Measurements from ENCODE around the gene PARP8.

GRCh38 chr5:50808406-50808805 lies 142.0 kb downstream of the PARP8 start:
- TF ChIP-seq, protein P1, sequence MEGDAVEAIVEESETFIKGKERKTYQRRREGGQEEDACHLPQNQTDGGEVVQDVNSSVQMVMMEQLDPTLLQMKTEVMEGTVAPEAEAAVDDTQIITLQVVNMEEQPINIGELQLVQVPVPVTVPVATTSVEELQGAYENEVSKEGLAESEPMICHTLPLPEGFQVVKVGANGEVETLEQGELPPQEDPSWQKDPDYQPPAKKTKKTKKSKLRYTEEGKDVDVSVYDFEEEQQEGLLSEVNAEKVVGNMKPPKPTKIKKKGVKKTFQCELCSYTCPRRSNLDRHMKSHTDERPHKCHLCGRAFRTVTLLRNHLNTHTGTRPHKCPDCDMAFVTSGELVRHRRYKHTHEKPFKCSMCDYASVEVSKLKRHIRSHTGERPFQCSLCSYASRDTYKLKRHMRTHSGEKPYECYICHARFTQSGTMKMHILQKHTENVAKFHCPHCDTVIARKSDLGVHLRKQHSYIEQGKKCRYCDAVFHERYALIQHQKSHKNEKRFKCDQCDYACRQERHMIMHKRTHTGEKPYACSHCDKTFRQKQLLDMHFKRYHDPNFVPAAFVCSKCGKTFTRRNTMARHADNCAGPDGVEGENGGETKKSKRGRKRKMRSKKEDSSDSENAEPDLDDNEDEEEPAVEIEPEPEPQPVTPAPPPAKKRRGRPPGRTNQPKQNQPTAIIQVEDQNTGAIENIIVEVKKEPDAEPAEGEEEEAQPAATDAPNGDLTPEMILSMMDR (IDR thresholded peaks at IDR 0.05): no peak
- TF ChIP-seq EP300 (IDR thresholded peaks at IDR 0.05): no peak

All from ovary (tissue), 3 donors.